ENCODE data around the gene DNAL4.

DNA sequence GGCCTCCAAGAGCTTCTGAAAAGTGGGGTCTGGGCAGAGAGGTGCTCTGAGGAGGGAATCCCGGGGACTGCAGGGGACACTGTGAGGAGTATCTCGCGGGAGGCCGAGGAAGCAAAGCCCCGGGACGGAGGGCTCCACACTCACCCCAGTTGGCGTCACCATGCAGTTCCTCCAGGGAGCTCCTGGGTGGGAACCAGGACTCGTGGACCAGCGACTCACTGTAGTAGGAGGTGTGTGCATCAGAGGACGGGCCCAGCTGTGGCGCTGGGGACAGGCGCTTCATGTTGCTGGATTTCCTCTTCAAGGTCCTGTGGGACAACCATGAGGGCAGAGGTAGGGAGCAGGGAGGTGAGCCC is 42.9 kb downstream of the DNAL4 start:
- no peak for TF ChIP-seq POLR2A (IDR thresholded peaks at IDR 0.05; ENCODE audit: low read length)
- no peak for TF ChIP-seq GATA1 (IDR thresholded peaks at IDR 0.05; ENCODE audit: low read depth, low read length)
